CD4-positive, alpha-beta memory T cell (primary cell): ENCODE results near the gene TMEM147. TPM values are rescaled to one million over a fixed set of nuclear protein-coding genes. Genes with fewer than 3 reads are reported as not detected.

Source experiments
- CTCF ChIA-PET: fragments of 350-600 bp; sonication (Branson Sonifier 250); formaldehyde crosslinking; loops from one replicate; lab custom pipeline; 2021; ENCODE audit warnings: inconsistent platforms; ENCODE audit not compliant: partially characterized antibody; lab: Charles Lee
- POLR2A ChIA-PET: fragments of 350-600 bp; sonication (Branson Sonifier 250); formaldehyde crosslinking; loops from one replicate; lab custom pipeline; 2021; ENCODE audit not compliant: partially characterized antibody; lab: Charles Lee
- DNase-seq, 5 donors: peaks; one replicate each; pipeline versions ENCODE4 v3.0.0 to v3.0.0-alpha.2; 2020 to 2022; ENCODE audit warnings: mixed read lengths in 1 of 5
- H3K27ac ChIP-seq: one replicate; pipeline ENCODE4 v1.7.0; 2013; ENCODE audit warnings: low read depth, low read length
- H3K27me3 ChIP-seq: 2 replicates; pipeline ENCODE4 v1.7.0; 2013; ENCODE audit warnings: mild to moderate bottlenecking, low read length, moderate library complexity; ENCODE audit not compliant: insufficient read depth
- H3K36me3 ChIP-seq: 2 replicates; pipeline ENCODE4 v1.7.0; 2013; ENCODE audit warnings: mild to moderate bottlenecking, low read length, moderate library complexity; ENCODE audit not compliant: insufficient read depth
- H3K4me1 ChIP-seq: 2 replicates; pipeline ENCODE4 v1.7.0; 2013; ENCODE audit warnings: mild to moderate bottlenecking, low read length, moderate library complexity; ENCODE audit not compliant: insufficient read depth
- H3K4me3 ChIP-seq, 2 donors: one replicate each; pipeline ENCODE4 v1.7.0; 2013; ENCODE audit warnings: low read length in 2 of 2, mild to moderate bottlenecking in 1 of 2
- H3K9me3 ChIP-seq, 2 donors: one replicate each; pipeline ENCODE4 v1.7.0; 2013; ENCODE audit warnings: low read length in 2 of 2, control low read depth in 1 of 2; ENCODE audit not compliant: control insufficient read depth in 1 of 2
- H3K27ac Mint-ChIP-seq, 7 donors: one replicate each; pipeline ENCODE4 v1.8.0; 2020 to 2021; ENCODE audit warnings: mixed read lengths in 7 of 7, mild to moderate bottlenecking in 6 of 7, inconsistent platforms in 3 of 7, moderate library complexity in 3 of 7
- H3K27me3 Mint-ChIP-seq, 2 donors: one replicate each; pipeline ENCODE4 v1.8.0; 2020 to 2021; ENCODE audit warnings: mixed read lengths in 2 of 2
- H3K36me3 Mint-ChIP-seq, 2 donors: one replicate each; pipeline ENCODE4 v1.8.0; 2020 to 2021; ENCODE audit warnings: mixed read lengths in 2 of 2, inconsistent platforms in 1 of 2, mild to moderate bottlenecking in 1 of 2
- H3K4me1 Mint-ChIP-seq, 4 donors: one replicate each; pipeline ENCODE4 v1.8.0; 2020 to 2021; ENCODE audit warnings: mixed read lengths in 4 of 4, mild to moderate bottlenecking in 1 of 4
- H3K4me3 Mint-ChIP-seq, 8 donors: one replicate each; pipeline ENCODE4 v1.8.0; 2020 to 2021; ENCODE audit warnings: mixed read lengths in 8 of 8, mild to moderate bottlenecking in 7 of 8, moderate library complexity in 6 of 8, inconsistent platforms in 3 of 8
- H3K9me3 Mint-ChIP-seq, 8 donors: one replicate each; pipeline ENCODE4 v1.8.0; 2020 to 2021; ENCODE audit warnings: mixed read lengths in 8 of 8, mild to moderate bottlenecking in 5 of 8, inconsistent platforms in 3 of 8, moderate library complexity in 1 of 8
- intact Hi-C: fragments of 100-400 bp; cut with micrococcal nuclease; formaldehyde crosslinking; loops from one replicate; pipeline ENCODE4 v1.15.1; 2023
- polyA plus RNA-seq, 2 donors: library from polyadenylated mRNA; unstranded; fragments of 300-500 nt; fragmentation: Illumina TruSeq; gene quantifications; one replicate each; pipeline ENCODE4 v1.2.3, GENCODE V29; 2021
- total RNA-seq, 2 experiments: library from RNA; stranded (reverse); gene quantifications; one replicate each; pipeline ENCODE4 v1.2.3, GENCODE V29; 2021

TMEM147 gene
- total and polyA plus RNA-seq, 4 experiments from 2014 or later, result 41.3 to 189 (median 101) TPM

- no peak overlapping the region for H3K4me3 ChIP-seq
- ChIA-PET POLR2A (no interaction called here), CTCF (no interaction called here)
- Mint-ChIP-seq H3K4me3 (no peak overlapping the region), H3K36me3 (no peaks in the 10 kb centered on the region), H3K27me3 (peaks cover 43 to 44% of the 10 kb centered on the region in 2 donors), H3K4me1 (peaks cover 3 to 9% (median 5%) of the 10 kb centered on the region in 4 donors), H3K27ac (no peak overlapping the region), H3K9me3 (peaks cover 0 to 2% (median 0%) of the 10 kb centered on the region in 8 donors)
- intact Hi-C loops, result no loop called here
- H3K36me3 ChIP-seq, result no peaks in the 10 kb centered on the region
- H3K4me1 ChIP-seq, result peaks cover 11% of the 10 kb centered on the region
- H3K27me3 ChIP-seq, result peaks cover 5% of the 10 kb centered on the region
- no peaks in the 10 kb centered on the region for H3K9me3 ChIP-seq
- no peak overlapping the region for H3K27ac ChIP-seq
- DNase-seq, result no peak
Measured at GRCh38 chr19:35562776-35563175, 17.4 kb downstream of the TMEM147 start.

- Histone ChIP-seq H3K4me1 (peaks cover 6% of the 10 kb centered on the region), H3K27me3 (peaks cover 5% of the 10 kb centered on the region), H3K9me3 (no peaks in the 10 kb centered on the region), H3K4me3 (no peak within 1 kb of the TSS), H3K36me3 (no peaks in the 10 kb centered on the region), H3K27ac (no peak within 1 kb of the TSS)
- H3K27me3 Mint-ChIP-seq, result peaks cover 42 to 45% of the 10 kb centered on the region in 2 donors
- intact Hi-C loops, result no loop called here
- no peak within 1 kb of the TSS for H3K27ac Mint-ChIP-seq
- no peak within 1 kb of the TSS for H3K4me3 Mint-ChIP-seq
- H3K9me3 Mint-ChIP-seq, result peaks cover 0 to 2% (median 0%) of the 10 kb centered on the region in 8 donors
- H3K4me1 Mint-ChIP-seq, result peaks cover 2 to 8% (median 4%) of the 10 kb centered on the region in 4 donors
- ChIA-PET CTCF (no interaction called here), POLR2A (no interaction called here)
- DNase-seq, result no peak
- no peaks in the 10 kb centered on the region for H3K36me3 Mint-ChIP-seq
Measured at GRCh38 chr19:35563207-35563829, 17.9 kb downstream of the TMEM147 start, which contains the start of gene ATP4A. Gene ATP4A (minus strand): TSS chr19:35563658. CDS start chr19:35563629, 29 bp downstream.

GRCh38 chr19:35565016-35565856, 19.8 kb downstream of the TMEM147 start:
- H3K27me3 Mint-ChIP-seq, result peaks cover 35 to 47% of the 10 kb centered on the region in 2 donors
- POLR2A ChIA-PET, result no interaction called here

GRCh38 chr19:35566738-35567137, 21.3 kb downstream of the TMEM147 start:
- ChIA-PET CTCF (interaction anchor here (1.7 kb wide), 1 partner anchor 18 kb away, joined by 4 read pairs; no protein-coding TSS in a partner anchor), POLR2A (no interaction called here)
- Histone ChIP-seq H3K27ac (no peak overlapping the region), H3K4me3 (no peak overlapping the region), H3K9me3 (no peaks in the 10 kb centered on the region), H3K36me3 (no peaks in the 10 kb centered on the region), H3K27me3 (no peaks in the 10 kb centered on the region), H3K4me1 (no peaks in the 10 kb centered on the region)
- H3K4me3 Mint-ChIP-seq, result no peak overlapping the region
- no peaks in the 10 kb centered on the region for H3K4me1 Mint-ChIP-seq
- no peak for DNase-seq
- no peak overlapping the region for H3K27ac Mint-ChIP-seq
- H3K9me3 Mint-ChIP-seq, result peaks cover 0 to 2% (median 0%) of the 10 kb centered on the region in 8 donors
- peaks cover 30 to 47% of the 10 kb centered on the region in 2 donors for H3K27me3 Mint-ChIP-seq
- intact Hi-C loops, result no loop called here
- no peaks in the 10 kb centered on the region for H3K36me3 Mint-ChIP-seq

More at GRCh38 chr19:35565016-35565856, 19.8 kb downstream of the TMEM147 start:
- Mint-ChIP-seq H3K27ac (no peak overlapping the region), H3K36me3 (no peaks in the 10 kb centered on the region), H3K4me3 (no peak overlapping the region), H3K4me1 (no peaks in the 10 kb centered on the region), H3K9me3 (peaks cover 0 to 2% (median 0%) of the 10 kb centered on the region in 8 donors)
- Histone ChIP-seq H3K27ac (no peak overlapping the region), H3K36me3 (no peaks in the 10 kb centered on the region), H3K27me3 (no peaks in the 10 kb centered on the region), H3K9me3 (no peaks in the 10 kb centered on the region), H3K4me1 (no peaks in the 10 kb centered on the region), H3K4me3 (no peak overlapping the region)
- CTCF ChIA-PET, result interaction anchor here (1.7 kb wide), 1 partner anchor 17 kb away, joined by 4 read pairs; no protein-coding TSS in a partner anchor
- intact Hi-C loops, result no loop called here
- no peak for DNase-seq

GRCh38 chr19:35569281-35569781, 23.9 kb downstream of the TMEM147 start:
- Mint-ChIP-seq H3K9me3 (peaks cover 0 to 9% (median 4%) of the 10 kb centered on the region in 8 donors), H3K27me3 (peaks cover 23 to 37% of the 10 kb centered on the region in 2 donors), H3K27ac (peak overlapping the region in 1 of 7 donors; percentile 66), H3K36me3 (no peaks in the 10 kb centered on the region), H3K4me1 (no peaks in the 10 kb centered on the region), H3K4me3 (no peak overlapping the region)
- no peaks in the 10 kb centered on the region for H3K4me1 ChIP-seq
- intact Hi-C loops, result no loop called here
- no peaks in the 10 kb centered on the region for H3K27me3 ChIP-seq
- H3K27ac ChIP-seq, result no peak overlapping the region
- DNase-seq, result no peak
- ChIA-PET POLR2A (no interaction called here), CTCF (no interaction called here)
- no peak overlapping the region for H3K4me3 ChIP-seq
- no peaks in the 10 kb centered on the region for H3K9me3 ChIP-seq
- no peaks in the 10 kb centered on the region for H3K36me3 ChIP-seq

GRCh38 chr19:35571406-35571965, 26.1 kb downstream of the TMEM147 start:
- Histone ChIP-seq H3K27ac (no peak overlapping the region), H3K4me1 (no peaks in the 10 kb centered on the region), H3K27me3 (no peaks in the 10 kb centered on the region), H3K36me3 (no peaks in the 10 kb centered on the region), H3K4me3 (no peak overlapping the region), H3K9me3 (peaks cover 0 to 5% of the 10 kb centered on the region in 2 donors)
- no peak for DNase-seq
- ChIA-PET CTCF (no interaction called here), POLR2A (no interaction called here)
- Mint-ChIP-seq H3K27ac (no peak overlapping the region), H3K4me1 (no peaks in the 10 kb centered on the region), H3K9me3 (peaks cover 0 to 29% (median 21%) of the 10 kb centered on the region in 8 donors), H3K36me3 (peaks cover 0 to 12% of the 10 kb centered on the region in 2 donors), H3K4me3 (no peak overlapping the region), H3K27me3 (peaks cover 14 to 31% of the 10 kb centered on the region in 2 donors)
- intact Hi-C loops, result no loop called here

- peaks cover 0 to 46% (median 33%) of the 10 kb centered on the region in 8 donors for H3K9me3 Mint-ChIP-seq
- no peak for DNase-seq
- no peaks in the 10 kb centered on the region for H3K4me1 Mint-ChIP-seq
- H3K36me3 Mint-ChIP-seq, result peaks cover 0 to 18% of the 10 kb centered on the region in 2 donors
- ChIA-PET CTCF (no interaction called here), POLR2A (no interaction called here)
- H3K4me3 ChIP-seq, result no peak overlapping the region
- intact Hi-C loops, result no loop called here
- H3K27ac Mint-ChIP-seq, result no peak overlapping the region
- no peaks in the 10 kb centered on the region for H3K27me3 ChIP-seq
- H3K27ac ChIP-seq, result no peak overlapping the region
- no peak overlapping the region for H3K4me3 Mint-ChIP-seq
- no peaks in the 10 kb centered on the region for H3K36me3 ChIP-seq
- peaks cover 0 to 10% of the 10 kb centered on the region in 2 donors for H3K9me3 ChIP-seq
- H3K27me3 Mint-ChIP-seq, result peaks cover 10% of the 10 kb centered on the region in 2 donors
- H3K4me1 ChIP-seq, result no peaks in the 10 kb centered on the region
Measured at GRCh38 chr19:35577918-35578317, 32.5 kb downstream of the TMEM147 start.
